HFF-Myc (cell line): ENCODE measurements around the gene FBXO7.

Experiments used
- DNase-seq: peaks from one replicate; pipeline ENCODE4 v3.0.0-alpha.2; 2011; ENCODE audit warnings: low read depth; ENCODE audit errors: extremely low read depth
- H3K4me3 ChIP-seq: replicated peaks from 2 replicates; pipeline ENCODE4 v1.5.1; 2011; ENCODE audit warnings: low read depth, mild to moderate bottlenecking, control low read depth, low read length
- TF ChIP-seq, protein P1 (sequence below): IDR thresholded peaks from 2 replicates; pipeline ENCODE4 v1.5.1; 2012; ENCODE audit warnings: mild to moderate bottlenecking, low read depth, low read length, control low read depth; ENCODE audit errors: missing control alignments

FBXO7 gene

DNA sequence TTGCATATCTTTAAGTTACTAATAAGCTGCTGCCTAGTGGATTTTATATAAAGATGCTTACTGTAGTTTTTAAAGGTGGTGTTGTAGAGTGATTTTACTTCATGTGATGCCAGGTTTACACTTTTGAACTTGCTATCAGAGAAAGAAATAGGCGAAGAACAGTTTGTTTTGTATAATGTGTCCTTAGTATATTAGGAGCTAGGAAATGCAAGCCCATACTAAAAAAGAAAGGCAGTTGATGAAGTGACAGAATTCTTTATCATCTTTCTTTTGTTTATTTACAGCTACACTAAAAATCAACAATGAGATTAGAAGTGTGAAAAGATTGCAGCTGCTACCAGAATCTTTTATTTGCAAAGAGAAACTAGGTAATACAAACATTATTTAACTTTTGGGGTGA is 12.8 kb downstream of the FBXO7 start:
- TF ChIP-seq, protein P1, sequence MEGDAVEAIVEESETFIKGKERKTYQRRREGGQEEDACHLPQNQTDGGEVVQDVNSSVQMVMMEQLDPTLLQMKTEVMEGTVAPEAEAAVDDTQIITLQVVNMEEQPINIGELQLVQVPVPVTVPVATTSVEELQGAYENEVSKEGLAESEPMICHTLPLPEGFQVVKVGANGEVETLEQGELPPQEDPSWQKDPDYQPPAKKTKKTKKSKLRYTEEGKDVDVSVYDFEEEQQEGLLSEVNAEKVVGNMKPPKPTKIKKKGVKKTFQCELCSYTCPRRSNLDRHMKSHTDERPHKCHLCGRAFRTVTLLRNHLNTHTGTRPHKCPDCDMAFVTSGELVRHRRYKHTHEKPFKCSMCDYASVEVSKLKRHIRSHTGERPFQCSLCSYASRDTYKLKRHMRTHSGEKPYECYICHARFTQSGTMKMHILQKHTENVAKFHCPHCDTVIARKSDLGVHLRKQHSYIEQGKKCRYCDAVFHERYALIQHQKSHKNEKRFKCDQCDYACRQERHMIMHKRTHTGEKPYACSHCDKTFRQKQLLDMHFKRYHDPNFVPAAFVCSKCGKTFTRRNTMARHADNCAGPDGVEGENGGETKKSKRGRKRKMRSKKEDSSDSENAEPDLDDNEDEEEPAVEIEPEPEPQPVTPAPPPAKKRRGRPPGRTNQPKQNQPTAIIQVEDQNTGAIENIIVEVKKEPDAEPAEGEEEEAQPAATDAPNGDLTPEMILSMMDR, result no peak
- H3K4me3 ChIP-seq, result no peak overlapping the region
- no peak for DNase-seq

DNA sequence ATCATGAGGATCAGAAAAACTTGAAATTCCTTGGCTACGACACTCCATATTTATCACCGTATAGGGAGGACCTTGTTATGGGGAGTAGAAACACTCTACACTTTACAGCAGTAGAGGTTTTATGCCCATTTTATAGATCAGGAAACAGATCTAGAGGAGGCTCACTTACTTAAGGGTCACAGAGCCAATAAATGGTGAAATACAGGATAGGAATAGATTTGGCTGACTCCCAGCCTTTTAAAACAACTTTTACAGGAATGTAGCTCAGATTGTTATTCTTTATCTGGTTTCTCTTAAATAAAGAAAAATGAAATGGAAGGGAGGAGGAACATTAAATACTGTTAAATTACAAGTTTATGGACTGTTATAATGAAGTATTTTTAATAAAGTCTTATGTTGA is 14.8 kb downstream of the FBXO7 start:
- no peak for DNase-seq
- H3K4me3 ChIP-seq, result no peak overlapping the region
- TF ChIP-seq, protein P1, result no peak

DNA sequence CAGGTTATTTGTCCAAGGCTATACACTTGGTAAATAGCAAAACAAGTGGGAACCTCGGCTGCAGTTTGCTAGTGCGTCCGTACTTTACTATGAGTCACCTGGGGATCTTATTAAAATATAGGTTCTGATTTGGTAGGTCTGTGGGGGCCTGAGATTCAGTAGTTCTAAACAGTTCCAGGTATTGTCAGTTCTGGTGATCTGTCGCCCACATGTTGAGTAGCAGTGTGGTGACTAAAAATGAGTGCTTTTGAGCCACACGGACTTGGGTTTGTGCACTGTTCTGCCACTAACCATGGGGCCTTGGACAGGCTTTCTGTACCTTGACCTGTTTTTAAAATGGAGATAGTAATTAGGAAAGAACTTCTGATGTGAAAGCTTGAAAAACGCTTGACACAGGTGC is 15.7 kb downstream of the FBXO7 start:
- TF ChIP-seq, protein P1, result no peak
- DNase-seq, result no peak

DNA sequence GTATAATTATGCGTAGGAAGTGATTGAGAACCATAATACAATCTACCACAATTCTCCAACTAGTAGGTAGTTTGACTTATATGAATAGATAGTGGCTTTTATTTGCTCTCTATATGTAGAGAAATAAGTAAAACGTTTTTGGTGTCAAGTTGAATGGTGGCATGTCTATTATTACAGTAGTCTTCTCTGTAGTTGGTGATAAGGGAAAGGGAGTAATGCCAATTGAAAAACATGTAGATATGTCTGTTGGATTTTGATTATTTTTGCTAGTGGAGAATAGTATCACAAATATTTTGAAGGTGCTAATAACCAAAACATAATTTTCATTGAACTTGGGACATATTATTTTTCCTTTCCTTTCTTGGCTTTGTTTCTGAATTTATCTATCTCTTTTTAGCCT is 17.5 kb downstream of the FBXO7 start:
- H3K4me3 ChIP-seq, result no peak overlapping the region
- TF ChIP-seq, protein P1, result no peak
- DNase-seq, result no peak

More for the DNA sequence above, 15.7 kb downstream of the FBXO7 start:
- no peak overlapping the region for H3K4me3 ChIP-seq

DNA sequence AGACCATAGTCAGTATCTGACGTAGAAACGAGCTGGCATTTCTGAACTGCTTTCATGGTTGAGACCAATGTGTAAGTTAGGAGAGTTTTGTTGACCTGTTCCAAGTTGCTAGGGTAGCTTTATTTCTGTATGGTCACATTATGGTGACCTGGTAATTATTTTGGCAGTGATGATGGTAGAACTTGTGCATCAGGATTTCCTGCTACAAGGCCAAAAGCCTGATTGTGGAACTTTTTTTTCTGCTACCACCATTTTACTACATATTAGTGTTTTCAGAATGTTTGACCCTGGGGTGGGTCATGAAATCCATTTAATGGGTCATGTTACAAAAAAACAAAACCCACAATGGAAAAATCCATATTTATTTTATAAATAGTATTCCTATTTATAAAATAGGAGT is 18.9 kb downstream of the FBXO7 start:
- TF ChIP-seq, protein P1, result no peak
- H3K4me3 ChIP-seq, result no peak overlapping the region
- DNase-seq, result no peak

DNA sequence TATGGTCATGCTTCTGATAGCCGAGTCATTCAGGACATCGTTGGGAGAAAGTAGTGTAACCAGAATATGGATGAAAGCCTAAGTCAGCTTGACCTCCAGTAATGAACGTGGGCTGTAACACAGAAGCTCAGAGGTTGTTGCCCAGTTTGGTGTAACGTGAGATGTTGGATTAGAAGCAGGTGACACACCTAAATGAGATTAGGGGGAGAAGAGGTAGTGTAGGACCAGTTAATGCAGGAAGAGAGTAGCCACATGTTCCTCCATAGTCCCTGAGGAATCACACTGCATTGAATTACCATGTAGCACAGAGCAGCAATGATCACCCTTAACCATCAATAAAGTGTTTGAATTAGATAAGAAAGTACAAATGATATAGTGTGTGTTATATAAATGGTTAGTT is 20.4 kb downstream of the FBXO7 start:
- no peak overlapping the region for H3K4me3 ChIP-seq
- TF ChIP-seq, protein P1, result no peak
- no peak for DNase-seq

DNA sequence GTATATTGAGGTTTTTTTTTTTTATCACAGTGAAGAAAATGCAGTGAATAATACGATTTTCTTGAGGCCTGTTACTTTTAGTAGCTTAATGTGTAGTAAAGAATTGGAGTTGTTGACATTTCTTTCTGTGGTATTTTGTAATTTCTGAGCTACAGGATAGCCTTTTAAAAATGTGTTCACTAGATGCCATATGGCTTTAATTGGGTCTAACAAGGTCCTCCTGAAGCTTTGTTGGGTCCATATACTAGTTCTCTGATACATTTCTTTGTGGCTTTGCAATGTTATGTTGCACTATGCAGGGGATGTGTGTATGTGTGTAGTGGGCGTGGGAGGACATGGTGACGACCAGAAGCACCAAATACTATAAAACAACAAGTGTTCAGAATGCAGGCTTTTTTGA is 25.1 kb downstream of the FBXO7 start:
- TF ChIP-seq, protein P1, result no peak
- no peak overlapping the region for H3K4me3 ChIP-seq
- no peak for DNase-seq
